HepG2 (cell line): ENCODE measurements around the gene FAM114A1. TPM values are rescaled to one million over a fixed set of nuclear protein-coding genes. Genes with fewer than 3 reads are reported as not detected.

Experiments used
- ATF7 ChIP-seq, 2 experiments: fragments of 450-650 bp in 1 of 2; sonication (generic) in 1 of 2; formaldehyde crosslinking in 1 of 2; IDR thresholded peaks; 2 replicates each; pipeline versions ENCODE4 v1.4.0 to v1.6.1; 2016 to 2020; ENCODE audit warnings: antibody characterized with exemption in 1 of 2, mild to moderate bottlenecking in 1 of 2, missing genetic modification reagents in 1 of 2
- CCAR2 ChIP-seq: fragments of 200-400 bp; formaldehyde crosslinking; optimal IDR thresholded peaks from 2 replicates; pipeline ENCODE3; 2018; ENCODE audit warnings: low read depth, mild to moderate bottlenecking, low read length, moderate library complexity
- ELF4 ChIP-seq: sonication (generic); formaldehyde crosslinking; IDR thresholded peaks from 2 replicates; pipeline ENCODE4 v1.5.0; 2020; ENCODE audit warnings: missing genetic modification reagents, mild to moderate bottlenecking, moderate library complexity, borderline replicate concordance
- EP300 ChIP-seq, 3 experiments: sonication (generic) in 1 of 3; formaldehyde crosslinking in 1 of 3; IDR thresholded peaks; 2 replicates each; pipeline versions ENCODE4 v1.5.1 to v1.6.1; 2011 to 2020; ENCODE audit warnings: low read depth in 2 of 3, low read length in 2 of 3, borderline replicate concordance in 1 of 3, improper control_type of control experiment in 1 of 3, mild to moderate bottlenecking in 1 of 3, missing genetic modification reagents in 1 of 3, moderate library complexity in 1 of 3
- FIP1L1 ChIP-seq: fragments of 200-400 bp; formaldehyde crosslinking; IDR thresholded peaks from 2 replicates; pipeline ENCODE4 v1.6.1; 2018; ENCODE audit warnings: low read depth, mild to moderate bottlenecking, low read length, moderate library complexity, borderline replicate concordance; ENCODE audit not compliant: insufficient read depth
- HMG20B ChIP-seq: conservative IDR thresholded peaks from 2 replicates; pipeline ENCODE4 v1.6.1; 2016; ENCODE audit warnings: missing genetic modification reagents, missing compliant biosample characterization
- HNRNPLL ChIP-seq: fragments of 200-400 bp; formaldehyde crosslinking; IDR thresholded peaks from 2 replicates; pipeline ENCODE4 v1.6.1; 2017; ENCODE audit warnings: mild to moderate bottlenecking, low read depth, low read length; ENCODE audit not compliant: poor library complexity, severe bottlenecking
- KAT7 ChIP-seq: IDR thresholded peaks from 2 replicates; pipeline ENCODE4 v1.6.1; 2018; ENCODE audit warnings: borderline replicate concordance, missing compliant biosample characterization
- KLF13 ChIP-seq: sonication (generic); formaldehyde crosslinking; IDR thresholded peaks from 2 replicates; pipeline ENCODE4 v1.4.0; 2020; ENCODE audit warnings: mild to moderate bottlenecking, missing genetic modification reagents
- NR2C2 ChIP-seq: sonication (generic); formaldehyde crosslinking; IDR thresholded peaks from 2 replicates; pipeline ENCODE4 v1.4.0; 2020; ENCODE audit warnings: missing genetic modification reagents, mild to moderate bottlenecking, moderate library complexity, borderline replicate concordance
- NRL ChIP-seq: sonication (generic); formaldehyde crosslinking; IDR thresholded peaks from 2 replicates; pipeline ENCODE4 v1.5.0; 2020; ENCODE audit warnings: missing genetic modification reagents, mild to moderate bottlenecking, moderate library complexity, borderline replicate concordance
- RFXANK ChIP-seq: IDR thresholded peaks from 2 replicates; pipeline ENCODE4 v1.6.1; 2016
- SIN3B ChIP-seq: fragments of 150-350 bp; IDR thresholded peaks from 2 replicates; pipeline ENCODE4 v1.6.1; 2014; ENCODE audit warnings: low read length
- TBP ChIP-seq: sonication (generic); formaldehyde crosslinking; IDR thresholded peaks from 2 replicates; pipeline ENCODE4 v1.5.0; 2020; ENCODE audit warnings: missing genetic modification reagents
- TFDP2 ChIP-seq: sonication (generic); formaldehyde crosslinking; IDR thresholded peaks from 2 replicates; pipeline ENCODE4 v1.4.0; 2020; ENCODE audit warnings: missing genetic modification reagents
- XBP1 ChIP-seq: sonication (generic); formaldehyde crosslinking; IDR thresholded peaks from 2 replicates; pipeline ENCODE4 v1.5.0; 2020; ENCODE audit warnings: missing genetic modification reagents
- ZMYM2 ChIP-seq: sonication (generic); formaldehyde crosslinking; IDR thresholded peaks from 2 replicates; pipeline ENCODE4 v1.8.0; 2022; ENCODE audit warnings: mild to moderate bottlenecking, missing genetic modification reagents
- ZNF337 ChIP-seq: sonication (generic); formaldehyde crosslinking; IDR thresholded peaks from 2 replicates; pipeline ENCODE4 v1.5.1; 2020; ENCODE audit warnings: missing genetic modification reagents, low read depth, mild to moderate bottlenecking, borderline replicate concordance
- ZNF414 ChIP-seq: sonication (generic); formaldehyde crosslinking; IDR thresholded peaks from 2 replicates; pipeline ENCODE4 v1.5.0; 2020; ENCODE audit warnings: missing genetic modification reagents
- ZNF569 ChIP-seq: sonication (generic); formaldehyde crosslinking; IDR thresholded peaks from 2 replicates; pipeline ENCODE4 v1.5.0; 2020; ENCODE audit warnings: mild to moderate bottlenecking, missing genetic modification reagents, moderate library complexity, borderline replicate concordance
- ZSCAN30 ChIP-seq: sonication (generic); formaldehyde crosslinking; IDR thresholded peaks from 2 replicates; pipeline ENCODE4 v1.5.0; 2020; ENCODE audit warnings: mild to moderate bottlenecking, missing genetic modification reagents
- polyA plus RNA-seq, 8 experiments: library from polyadenylated mRNA; depleted of rRNA in 3 of 8; stranded (reverse) in 7 of 8; unstranded in 1 of 8; fragments of >200 nt; fragmentation: Illumina TruSeq in 4 of 8; extraction: Trizol in 4 of 8; gene quantifications; 2 replicates each; pipeline versions ENCODE4 v1.2.1 to v1.2.3, GENCODE V29; 2011 to 2016; ENCODE audit warnings: low read depth in 4 of 8, missing spikeins in 1 of 8, mixed read lengths in 1 of 8; ENCODE audit not compliant: insufficient read depth in 1 of 8
- total RNA-seq, 5 experiments: library from RNA; depleted of rRNA; stranded (reverse); fragments of >200 nt; fragmentation: Illumina TruSeq; extraction: Trizol; gene quantifications; 2 replicates each; pipeline ENCODE4 v1.2.3, GENCODE V29; 2016; ENCODE audit warnings: low read depth in 1 of 5
- TF ChIP-seq, protein P1 (sequence below): sonication (generic); formaldehyde crosslinking; IDR thresholded peaks from 2 replicates; pipeline ENCODE4 v1.8.1; 2023; ENCODE audit warnings: mild to moderate bottlenecking, inconsistent platforms, moderate library complexity, missing genetic modification reagents, borderline replicate concordance
- TF ChIP-seq, protein P2 (sequence below): sonication (generic); formaldehyde crosslinking; IDR thresholded peaks from 2 replicates; pipeline ENCODE4 v1.4.0; 2020; ENCODE audit warnings: missing genetic modification reagents

Gene FAM114A1
- total and polyA plus RNA-seq, 2 of the 13 experiments (the other 11 are each of a cell fraction or from before 2014, with no cell fraction given), result 61.0 to 76.9 TPM

GRCh38 chr4:38967260-38968095 lies 99.9 kb downstream of the FAM114A1 start (continued):
- TF ChIP-seq ZNF414 (CRISPR knock-in tag) (no peak), KAT7 (no peak), ZMYM2 (no peak), FIP1L1 (no peak), HMG20B (CRISPR knock-in tag) (no peak), ZNF569 (CRISPR knock-in tag) (no peak), NRL (CRISPR knock-in tag) (no peak), NR2C2 (CRISPR knock-in tag) (no peak), TFDP2 (CRISPR knock-in tag) (no peak), KLF13 (CRISPR knock-in tag) (no peak), SIN3B (no peak), HNRNPLL (no peak), ZNF337 (CRISPR knock-in tag) (no peak), ZSCAN30 (CRISPR knock-in tag) (no peak), ELF4 (no peak), CCAR2 (no peak), ATF7 (IDR thresholded peaks at IDR 0.05) (peak; percentile 56; the same call in 1 of the 2 replicates), ATF7 (CRISPR knock-in tag; IDR thresholded peaks at IDR 0.05) (no peak), EP300 (IDR thresholded peaks at IDR 0.05; ENCODE audit: low read depth in 2 of 2, low read length in 2 of 2) (peak; percentile 47 to 74; a peak in 2 of 4 replicates), EP300 (CRISPR knock-in tag; IDR thresholded peaks at IDR 0.05; ENCODE audit: borderline replicate concordance) (no peak), RFXANK (no peak), TBP (CRISPR knock-in tag) (no peak), XBP1 (CRISPR knock-in tag) (no peak)
- TF ChIP-seq, protein P1, sequence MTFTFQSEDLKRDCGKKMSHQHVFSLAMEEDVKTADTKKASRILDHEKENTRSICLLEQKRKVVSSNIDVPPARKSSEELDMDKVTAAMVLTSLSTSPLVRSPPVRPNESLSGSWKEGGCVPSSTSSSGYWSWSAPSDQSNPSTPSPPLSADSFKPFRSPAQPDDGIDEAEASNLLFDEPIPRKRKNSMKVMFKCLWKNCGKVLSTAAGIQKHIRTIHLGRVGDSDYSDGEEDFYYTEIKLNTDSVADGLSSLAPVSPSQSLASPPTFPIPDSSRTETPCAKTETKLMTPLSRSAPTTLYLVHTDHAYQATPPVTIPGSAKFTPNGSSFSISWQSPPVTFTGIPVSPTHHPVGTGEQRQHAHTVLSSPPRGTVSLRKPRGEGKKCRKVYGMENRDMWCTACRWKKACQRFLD (CRISPR knock-in tag), result no peak
- TF ChIP-seq, protein P2, sequence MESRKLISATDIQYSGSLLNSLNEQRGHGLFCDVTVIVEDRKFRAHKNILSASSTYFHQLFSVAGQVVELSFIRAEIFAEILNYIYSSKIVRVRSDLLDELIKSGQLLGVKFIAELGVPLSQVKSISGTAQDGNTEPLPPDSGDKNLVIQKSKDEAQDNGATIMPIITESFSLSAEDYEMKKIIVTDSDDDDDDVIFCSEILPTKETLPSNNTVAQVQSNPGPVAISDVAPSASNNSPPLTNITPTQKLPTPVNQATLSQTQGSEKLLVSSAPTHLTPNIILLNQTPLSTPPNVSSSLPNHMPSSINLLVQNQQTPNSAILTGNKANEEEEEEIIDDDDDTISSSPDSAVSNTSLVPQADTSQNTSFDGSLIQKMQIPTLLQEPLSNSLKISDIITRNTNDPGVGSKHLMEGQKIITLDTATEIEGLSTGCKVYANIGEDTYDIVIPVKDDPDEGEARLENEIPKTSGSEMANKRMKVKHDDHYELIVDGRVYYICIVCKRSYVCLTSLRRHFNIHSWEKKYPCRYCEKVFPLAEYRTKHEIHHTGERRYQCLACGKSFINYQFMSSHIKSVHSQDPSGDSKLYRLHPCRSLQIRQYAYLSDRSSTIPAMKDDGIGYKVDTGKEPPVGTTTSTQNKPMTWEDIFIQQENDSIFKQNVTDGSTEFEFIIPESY (CRISPR knock-in tag), result no peak
